Muscle of back (tissue), 11 donors: ENCODE results near the gene ZMIZ1. TPM values are rescaled to one million over a fixed set of nuclear protein-coding genes. Genes with fewer than 3 reads are reported as not detected.

Experiments
- DNase-seq, 3 donors: peaks; one replicate each; pipeline versions ENCODE4 v3.0.0 to v3.0.0-alpha.2; 2013
- polyA plus RNA-seq, 10 donors: library from polyadenylated mRNA; unstranded; fragments of 120-200 nt; gene quantifications; one replicate each; pipeline ENCODE4 v1.2.1, GENCODE V29; 2013; ENCODE audit not compliant: insufficient read length in 10 of 10

ZMIZ1 gene
- polyA plus RNA-seq, 10 donors = 27.1 to 52.0 (median 35.3) TPM

GRCh38 chr10:79098061-79098460, 29.3 kb downstream of the ZMIZ1 start:
- DNase-seq = no peak

GRCh38 chr10:79098596-79099015, 29.8 kb downstream of the ZMIZ1 start:
- DNase-seq = no peak

- no peak for DNase-seq
Observed at GRCh38 chr10:79099898-79100448, 31.2 kb downstream of the ZMIZ1 start.

GRCh38 chr10:79100771-79101170, 32.0 kb downstream of the ZMIZ1 start:
- DNase-seq = no peak

GRCh38 chr10:79101560-79102497, 33.1 kb downstream of the ZMIZ1 start:
- DNase-seq = peak in 2 of 3 donors; percentile 71 to 79

GRCh38 chr10:79102498-79102874, 33.7 kb downstream of the ZMIZ1 start:
- no peak for DNase-seq

GRCh38 chr10:79103129-79103528, 34.4 kb downstream of the ZMIZ1 start:
- no peak for DNase-seq

GRCh38 chr10:79103585-79103984, 34.8 kb downstream of the ZMIZ1 start:
- DNase-seq = no peak

GRCh38 chr10:79105150-79105739, 36.5 kb downstream of the ZMIZ1 start:
- DNase-seq = no peak

GRCh38 chr10:79105818-79106217, 37.1 kb downstream of the ZMIZ1 start:
- no peak for DNase-seq

GRCh38 chr10:79106256-79107050, 37.7 kb downstream of the ZMIZ1 start:
- no peak for DNase-seq

- DNase-seq = no peak
Observed at GRCh38 chr10:79107736-79108264, 39.0 kb downstream of the ZMIZ1 start.

- DNase-seq = no peak
Observed at GRCh38 chr10:79108728-79109127, 40.0 kb downstream of the ZMIZ1 start.

- DNase-seq = no peak
Observed at GRCh38 chr10:79111427-79111826, 42.7 kb downstream of the ZMIZ1 start.

GRCh38 chr10:79111846-79112614, 43.3 kb downstream of the ZMIZ1 start:
- DNase-seq = no peak

GRCh38 chr10:79112881-79113431, 44.2 kb downstream of the ZMIZ1 start:
- peak in 1 of 3 donors; percentile 55 for DNase-seq

GRCh38 chr10:79113827-79114226, 45.1 kb downstream of the ZMIZ1 start:
- DNase-seq = no peak

GRCh38 chr10:79115302-79115701, 46.5 kb downstream of the ZMIZ1 start:
- DNase-seq = no peak

- DNase-seq = no peak
Observed at GRCh38 chr10:79116368-79116767, 47.6 kb downstream of the ZMIZ1 start.
